Heart left ventricle (tissue), 13 donors: ENCODE measurements around the gene HSPA13.

Experiments used
- CTCF ChIP-seq, 12 donors: fragments of 200-600 bp; sonication (generic) in 4 of 12; IDR thresholded peaks; one replicate each; pipeline versions ENCODE4 v1.5.0 to v1.8.0; 2018 to 2022; ENCODE audit warnings: antibody characterized with exemption in 12 of 12, mild to moderate bottlenecking in 5 of 12
- POLR2A ChIP-seq, 2 donors: fragments of 450-650 bp; IDR thresholded peaks; one replicate each; pipeline ENCODE4 v1.6.1; 2017; ENCODE audit warnings: antibody characterized with exemption in 2 of 2, mild to moderate bottlenecking in 2 of 2, moderate library complexity in 2 of 2
- donor health status: ischemic (EF 13 %, LVEDD 7.1; RV severe dilation, severe dysfunction).
- donor health status: DM: no; HTN: yes; CAD: no.
- donor health status: DM: no; HTN: no; CAD: no.
- donor health status: ischemic (EF 25% LVEDD 6.9; RV normal size, moderate dysfunction).
- donor health status: ischemic (EF 25% LVEDD 5.7; RV mildly dilated, moderate dysfunction).
- donor health status: ischemic (EF 35%, LVEDD 5.7; RV mildly dilated, moderate dysfunction).
- donor health status: nonischemic (EF 11% LVEDD 7.7; RV severe dilation, severe dysfunction).
- donor health status: DM: yes; HTN: yes; CAD: no.
- donor health status: PGD.
- donor health status: ischemic (EF 29% LVEDD 5.4; RV normal size, mild dysfunction).
- donor health status: nonischemic (EF 23%, LVEDD 6.1; RV moderate dilation, normal function).

GRCh38 chr21:14388282-14388681 is 5.3 kb upstream of the HSPA13 start:
- no peak for TF ChIP-seq POLR2A (IDR thresholded peaks at IDR 0.05)
- TF ChIP-seq CTCF (IDR thresholded peaks at IDR 0.05): no peak
